H1 (cell line): ENCODE results near the gene PAX7. TPM values are rescaled to one million over a fixed set of nuclear protein-coding genes. Genes with fewer than 3 reads are reported as not detected.

Experiments
- CTCF ChIA-PET: fragments of 300-600 bp; sonication (Branson Sonifier 250); formaldehyde crosslinking; loops from one replicate; lab custom pipeline; 2021; ENCODE audit not compliant: partially characterized antibody; lab: Charles Lee
- POLR2A ChIA-PET: fragments of 300-600 bp; sonication (Branson Sonifier 250); formaldehyde crosslinking; loops from one replicate; lab custom pipeline; 2021; ENCODE audit warnings: inconsistent platforms; ENCODE audit not compliant: partially characterized antibody; lab: Charles Lee
- DNase-seq, 2 experiments: peaks; one replicate each; pipeline versions ENCODE4 v3.0.0 to v3.0.0-alpha.2; 2010 to 2022; ENCODE audit warnings: low spot score in 2 of 2, low read depth in 1 of 2, mixed read lengths in 1 of 2
- FAIRE-seq: peaks from 2 replicates; lab custom pipeline; 2011; peaks lifted over from hg19 to GRCh38; lab: Jason Lieb, UNC
- H2AFZ ChIP-seq: 2 replicates; pipeline ENCODE4 v1.8.1; 2012; ENCODE audit warnings: low read length, inconsistent platforms
- H2AK5ac ChIP-seq: 2 replicates; pipeline ENCODE4 v1.6.1; 2013; ENCODE audit warnings: low read depth, low read length
- H2BK120ac ChIP-seq: replicated peaks from 2 replicates; pipeline ENCODE3; 2013; ENCODE audit warnings: low read depth, low read length, inconsistent platforms
- H2BK12ac ChIP-seq: 2 replicates; pipeline ENCODE4 v1.6.1; 2013; ENCODE audit warnings: low read depth, low read length
- H2BK15ac ChIP-seq: 2 replicates; pipeline ENCODE4 v1.6.1; 2013; ENCODE audit warnings: low read length
- H2BK20ac ChIP-seq: 2 replicates; pipeline ENCODE4 v1.6.1; 2013; ENCODE audit warnings: low read length
- H2BK5ac ChIP-seq: 2 replicates; pipeline ENCODE4 v1.6.1; 2013; ENCODE audit warnings: low read depth, low read length
- H3K14ac ChIP-seq: 2 replicates; pipeline ENCODE4 v1.6.1; 2013; ENCODE audit warnings: inconsistent platforms; ENCODE audit not compliant: insufficient read length
- H3K18ac ChIP-seq: 2 replicates; pipeline ENCODE4 v1.6.1; 2013; ENCODE audit warnings: low read length; ENCODE audit errors: extremely low read depth
- H3K23ac ChIP-seq: 2 replicates; pipeline ENCODE4 v1.6.1; 2013; ENCODE audit warnings: inconsistent platforms; ENCODE audit not compliant: insufficient read length
- H3K23me2 ChIP-seq: 2 replicates; pipeline ENCODE4 v1.6.1; 2013; ENCODE audit warnings: low read depth, low read length
- H3K27ac ChIP-seq: 2 replicates; pipeline ENCODE4 v1.6.1; 2011; ENCODE audit warnings: low read depth, low read length, inconsistent platforms
- H3K27me3 ChIP-seq, 4 experiments: replicated peaks in 1 of 4; 1 replicate in 1 of 4; 2 replicates in 3 of 4; pipeline versions ENCODE4 v1.6.1 to v1.8.1; 2011 to 2013; ENCODE audit warnings: low read length in 3 of 4, mild to moderate bottlenecking in 3 of 4, inconsistent platforms in 2 of 4, mixed read lengths in 2 of 4, moderate library complexity in 1 of 4; ENCODE audit not compliant: control insufficient read depth in 3 of 4, insufficient read depth in 3 of 4; ENCODE audit errors: extremely low read depth in 1 of 4
- H3K36me3 ChIP-seq, 4 experiments: 2 replicates each; pipeline versions ENCODE4 v1.6.1 to v1.8.1; 2011 to 2013; ENCODE audit warnings: mild to moderate bottlenecking in 4 of 4, low read length in 3 of 4, moderate library complexity in 2 of 4, control low read depth in 1 of 4, inconsistent platforms in 1 of 4; ENCODE audit not compliant: insufficient read depth in 4 of 4, control insufficient read depth in 2 of 4
- H3K4ac ChIP-seq: replicated peaks from 2 replicates; pipeline ENCODE3; 2013; ENCODE audit warnings: low read length, low read depth, mixed read lengths, inconsistent platforms; ENCODE audit not compliant: insufficient read length
- H3K4me1 ChIP-seq, 4 experiments: replicated peaks in 1 of 4; 1 replicate in 1 of 4; 2 replicates in 3 of 4; pipeline versions ENCODE4 v1.6.1 to v1.8.1; 2011 to 2013; ENCODE audit warnings: low read length in 3 of 4, inconsistent platforms in 2 of 4, mixed read lengths in 1 of 4; ENCODE audit not compliant: insufficient read depth in 4 of 4, control insufficient read depth in 3 of 4
- H3K4me2 ChIP-seq, 2 experiments: 2 replicates each; pipeline versions ENCODE4 v1.6.1 to v1.8.1; 2011 to 2013; ENCODE audit warnings: low read depth in 2 of 2, low read length in 2 of 2, control low read depth in 1 of 2, inconsistent platforms in 1 of 2, mild to moderate bottlenecking in 1 of 2; ENCODE audit not compliant: insufficient read depth in 1 of 2
- H3K4me3 ChIP-seq, 4 experiments: fragments of 200-600, 300-600 bp in 1 of 4; sonication (generic), shearing (Covaris generic), sonication (Bioruptor Twin) in 1 of 4; 2 replicates each; pipeline versions ENCODE4 v1.5.1 to v1.8.1; 2011 to 2016; ENCODE audit warnings: low read length in 4 of 4, low read depth in 3 of 4, control low read depth in 2 of 4, inconsistent platforms in 2 of 4, mild to moderate bottlenecking in 2 of 4, mixed read lengths in 1 of 4, moderate library complexity in 1 of 4; ENCODE audit not compliant: insufficient read depth in 2 of 4; ENCODE audit errors: extremely low read depth in 1 of 4
- H3K56ac ChIP-seq: replicated peaks from 2 replicates; pipeline ENCODE3; 2013; ENCODE audit warnings: low read depth, mild to moderate bottlenecking, mixed read lengths, low read length, inconsistent platforms; ENCODE audit not compliant: insufficient read length
- H3K79me1 ChIP-seq: 2 replicates; pipeline ENCODE4 v1.6.1; 2013; ENCODE audit warnings: low read depth, low read length, control low read depth
- H3K79me2 ChIP-seq, 2 experiments: 2 replicates each; pipeline versions ENCODE4 v1.6.1 to v1.8.1; 2012 to 2013; ENCODE audit warnings: low read length in 2 of 2, mild to moderate bottlenecking in 2 of 2, inconsistent platforms in 1 of 2; ENCODE audit not compliant: insufficient read depth in 2 of 2, control insufficient read depth in 1 of 2
- H3K9ac ChIP-seq, 4 experiments: replicated peaks in 1 of 4; 1 replicate in 1 of 4; 2 replicates in 3 of 4; pipeline versions ENCODE4 v1.6.1 to v1.8.1; 2011 to 2013; ENCODE audit warnings: low read depth in 3 of 4, low read length in 3 of 4, control low read depth in 2 of 4, mild to moderate bottlenecking in 2 of 4, moderate library complexity in 2 of 4, inconsistent platforms in 1 of 4; ENCODE audit errors: extremely low read depth in 1 of 4
- H3K9me3 ChIP-seq, 2 experiments: 2 replicates each; pipeline versions ENCODE4 v1.6.1 to v1.8.1; 2012 to 2013; ENCODE audit warnings: mild to moderate bottlenecking in 2 of 2, moderate library complexity in 2 of 2, control low read depth in 1 of 2, inconsistent platforms in 1 of 2, low read depth in 1 of 2, low read length in 1 of 2, mixed read lengths in 1 of 2; ENCODE audit not compliant: insufficient read depth in 2 of 2
- H4K20me1 ChIP-seq, 2 experiments: replicated peaks in 1 of 2; 2 replicates each; pipeline versions ENCODE3 to v1.8.1; 2011 to 2013; ENCODE audit warnings: inconsistent platforms in 2 of 2, low read length in 2 of 2, mild to moderate bottlenecking in 1 of 2; ENCODE audit not compliant: insufficient read depth in 2 of 2, control insufficient read depth in 1 of 2
- H4K5ac ChIP-seq: 2 replicates; pipeline ENCODE4 v1.6.1; 2013; ENCODE audit warnings: low read length, low read depth, mixed read lengths, inconsistent platforms; ENCODE audit not compliant: insufficient read length
- H4K8ac ChIP-seq: 2 replicates; pipeline ENCODE4 v1.8.0; 2013; ENCODE audit warnings: mild to moderate bottlenecking, moderate library complexity, low read length, inconsistent platforms; ENCODE audit not compliant: insufficient read depth; ENCODE audit errors: extremely low read depth
- H4K91ac ChIP-seq: replicated peaks from 2 replicates; pipeline ENCODE3; 2013; ENCODE audit warnings: low read length, mixed read lengths, inconsistent platforms; ENCODE audit not compliant: insufficient read length
- CBX5 ChIP-seq: fragments of 300-800, 300-1000 bp; sonication (generic); IDR thresholded peaks from 2 replicates; pipeline ENCODE4 v1.7.1; 2016; ENCODE audit warnings: antibody characterized with exemption, low read length, low read depth
- RAD21 ChIP-seq, 2 experiments: IDR thresholded peaks in 1 of 2; conservative IDR thresholded peaks in 1 of 2; 2 replicates each; pipeline ENCODE4 v1.6.1; 2011; ENCODE audit warnings: low read depth in 2 of 2, low read length in 2 of 2, improper control_type of control experiment in 1 of 2, inconsistent platforms in 1 of 2, mild to moderate bottlenecking in 1 of 2, moderate library complexity in 1 of 2
- TAF7 ChIP-seq: optimal IDR thresholded peaks from 2 replicates; pipeline ENCODE3; 2011; ENCODE audit warnings: low read depth, mild to moderate bottlenecking, inconsistent platforms, low read length, moderate library complexity, borderline replicate concordance
- ZNF274 ChIP-seq: IDR thresholded peaks from 2 replicates; pipeline ENCODE4 v1.7.0; 2012; ENCODE audit warnings: low read length, borderline replicate concordance; ENCODE audit errors: extremely low read depth
- WGBS, 2 experiments: shearing (Covaris generic) in 1 of 2; methylation state at CpG; one replicate each; pipeline versions ENCODE4 v1.1.6 to v1.1.7; 2013 to 2015; ENCODE audit warnings: low lambda C conversion rate in 2 of 2, mixed read lengths in 2 of 2, inconsistent platforms in 1 of 2, low coverage in 1 of 2, missing lambda C conversion rate in 1 of 2; ENCODE audit not compliant: insufficient replicate concordance in 2 of 2, insufficient coverage in 1 of 2, insufficient read length in 1 of 2; ENCODE audit errors: extremely low coverage in 1 of 2, missing lambda C conversion rate in 1 of 2; 5-methylcytosine and 5-hydroxymethylcytosine counted together
- polyA plus RNA-seq, 7 experiments: library from polyadenylated mRNA; depleted of rRNA in 3 of 7; stranded (reverse) in 5 of 7; unstranded in 2 of 7; fragments of >200 nt in 5 of 7; fragments of 200-250 nt in 2 of 7; gene quantifications; 1 replicate in 5 of 7; 2 replicates in 1 of 7; 4 replicates in 1 of 7; pipeline versions ENCODE4 v1.2.1 to v1.2.3, GENCODE V29; 2011 to 2013; ENCODE audit warnings: missing spikeins in 2 of 7, mixed read lengths in 2 of 7
- total RNA-seq: library from RNA; stranded (reverse); fragmentation: NEBNext Ultra II Directional; extraction: Animal tissue kit (Norgen Biotek cat#: 25700); gene quantifications from 2 replicates; pipeline ENCODE4 v1.2.1, GENCODE V29; 2021

PAX7 gene
- total and polyA plus RNA-seq, 2 of the 8 experiments (the other 6 are each of a cell fraction or from before 2014, with no cell fraction given): not detected

DNA sequence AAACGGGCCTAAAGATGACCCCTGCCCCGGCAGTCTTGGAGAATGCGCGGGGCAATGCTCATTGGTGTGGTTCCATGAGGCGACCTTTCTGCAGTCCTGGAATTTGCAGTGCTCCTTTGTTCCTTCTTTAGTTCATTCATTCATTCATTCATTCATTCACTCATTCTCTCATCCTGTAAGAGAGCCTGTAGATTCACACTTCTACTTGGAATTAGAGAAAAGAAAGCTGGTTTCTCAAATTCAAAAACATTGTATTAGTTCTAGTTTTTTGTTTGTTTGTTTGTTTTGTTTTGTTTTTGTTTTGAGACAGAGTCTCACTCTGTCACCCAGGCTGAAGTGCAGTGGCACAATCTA is 31.6 kb downstream of the PAX7 start:
- Histone ChIP-seq H3K36me3 (no peaks in the 10 kb centered on the region), H2AFZ (no peak overlapping the region), H2BK20ac (no peak overlapping the region), H3K27ac (no peak overlapping the region), H2BK120ac (no peak overlapping the region), H3K4me2 (no peak overlapping the region), H3K79me1 (no peaks in the 10 kb centered on the region), H3K56ac (no peak overlapping the region), H2BK5ac (no peak overlapping the region), H3K23ac (no peak overlapping the region), H3K4me1 (peaks cover 0 to 20% (median 4%) of the 10 kb centered on the region in 4 experiments; a peak in 4 of 7 replicates), H2AK5ac (no peak overlapping the region), H3K14ac (no peak overlapping the region), H4K20me1 (peaks cover 2% of the 10 kb centered on the region in 2 experiments), H3K79me2 (no peaks in the 10 kb centered on the region), H2BK12ac (no peak overlapping the region), H3K18ac (no peak overlapping the region), H3K9ac (no peak overlapping the region), H4K5ac (no peak overlapping the region), H3K27me3 (peaks cover 2 to 43% (median 29%) of the 10 kb centered on the region in 4 experiments; a peak in 6 of 7 replicates), H3K9me3 (no peaks in the 10 kb centered on the region), H2BK15ac (no peak overlapping the region), H3K4ac (no peak overlapping the region), H3K23me2 (no peaks in the 10 kb centered on the region), H4K8ac (no peak overlapping the region), H4K91ac (no peak overlapping the region), H3K4me3 (no peak overlapping the region)
- ChIA-PET CTCF (interaction anchor here (0.6 to 17.3 kb wide), 13 partner anchors 12 to 631 kb away, joined by 3 to 207 read pairs (median 4); no protein-coding TSS in a partner anchor), POLR2A (interaction anchor here (1.0 kb wide), 2 partner anchors 11 kb away, joined by 3 read pairs; no protein-coding TSS in a partner anchor)
- TF ChIP-seq TAF7 (no peak), CBX5 (no peak), ZNF274 (no peak), RAD21 (IDR thresholded peaks at IDR 0.05 in 1 of 2, conservative IDR thresholded peaks at IDR 0.05 in 1 of 2; ENCODE audit: low read depth in 2 of 2, low read length in 2 of 2) (no peak)
- FAIRE-seq: no peak
- 73% methylated on average over 5 of the region's 5 CpGs; no CpG with 5 or more reads in 1 of the 2 experiments for WGBS, 2 experiments
- DNase-seq: no peak
